GM21717 (cell line): ENCODE measurements around the gene BORCS5.
A peak's percentile ranks its signal among the peaks of the same experiment; 100 is the strongest.
"Not testable (repeated sequence)": the region's sequence is repeated elsewhere in the genome, so short reads cannot be mapped to it uniquely, and the experiment has no call there.

ENCODE experiments used
- ATAC-seq: cut with Tn5 transposase; IDR thresholded peaks from one replicate; pipeline ENCODE4 v1.9.1; 2021; ENCODE audit warnings: mild to moderate bottlenecking, moderate library complexity; ENCODE audit not compliant: unreplicated experiment

The BORCS5 gene

DNA sequence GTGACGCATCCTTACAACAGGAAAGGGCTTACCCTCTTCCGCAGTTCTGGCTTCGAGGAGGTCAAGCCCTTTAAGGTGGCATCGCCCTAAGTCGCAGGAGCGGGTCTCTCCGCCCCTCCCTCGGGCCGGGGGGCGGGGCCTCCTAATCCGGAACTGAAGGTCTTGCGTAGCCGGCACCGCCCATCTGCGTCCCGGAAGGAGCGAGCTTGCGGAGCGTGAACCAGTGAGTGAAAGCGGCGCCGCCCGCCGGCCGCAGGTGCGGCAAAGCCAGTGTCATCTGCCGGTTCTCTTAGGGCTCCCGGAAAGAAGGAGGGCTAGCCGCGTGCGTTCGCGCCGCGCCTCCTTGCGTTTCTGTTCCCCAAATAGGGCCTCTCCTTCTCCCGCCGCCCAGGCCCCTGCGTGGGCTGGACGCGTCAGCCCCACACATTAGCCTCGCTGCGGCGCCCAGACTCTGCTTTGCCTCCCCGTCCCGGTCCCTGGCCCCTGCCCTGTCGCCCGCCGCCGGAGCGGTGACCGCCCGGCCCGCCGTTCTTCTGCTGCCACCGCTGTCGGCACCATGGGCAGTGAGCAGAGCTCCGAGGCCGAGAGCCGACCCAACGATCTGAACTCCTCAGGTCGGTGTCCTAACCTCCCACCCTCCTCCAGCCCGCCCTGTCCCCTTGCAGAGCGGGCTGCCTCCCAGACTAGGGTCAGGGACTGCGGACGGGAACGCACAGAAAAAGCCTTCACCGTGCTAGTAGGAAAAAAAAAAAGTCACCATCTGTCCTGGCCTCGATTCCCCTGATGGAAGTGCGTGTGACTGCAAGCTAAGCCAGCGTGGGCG is at the start of gene BORCS5:
TSS of gene BORCS5 (plus strand) at position 183 of the 823 bp plus-strand sequence. CDS start at position 557, 374 bp downstream.
- peak; percentile 88 for ATAC-seq

DNA sequence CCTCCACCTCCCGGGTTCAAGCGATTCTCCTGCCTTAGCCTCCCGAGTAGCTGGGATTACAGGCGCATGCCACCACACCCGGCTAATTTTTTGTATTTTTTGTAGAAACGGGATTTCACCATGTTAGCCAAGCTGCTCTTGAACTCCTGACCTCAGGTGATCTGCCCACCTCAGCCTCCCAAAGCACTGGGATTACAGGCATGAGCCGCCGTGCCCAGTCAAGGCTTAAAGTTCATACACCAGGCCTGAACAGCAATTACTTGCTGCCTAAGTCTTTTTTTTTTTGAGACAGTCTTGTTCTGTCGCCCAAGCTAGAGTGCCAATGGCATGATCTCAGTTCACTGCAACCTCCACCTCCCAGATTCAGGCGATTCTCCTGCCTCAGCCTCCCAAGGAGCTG is 46.2 kb upstream of the BORCS5 start:
- ATAC-seq = not testable (repeated sequence)

DNA sequence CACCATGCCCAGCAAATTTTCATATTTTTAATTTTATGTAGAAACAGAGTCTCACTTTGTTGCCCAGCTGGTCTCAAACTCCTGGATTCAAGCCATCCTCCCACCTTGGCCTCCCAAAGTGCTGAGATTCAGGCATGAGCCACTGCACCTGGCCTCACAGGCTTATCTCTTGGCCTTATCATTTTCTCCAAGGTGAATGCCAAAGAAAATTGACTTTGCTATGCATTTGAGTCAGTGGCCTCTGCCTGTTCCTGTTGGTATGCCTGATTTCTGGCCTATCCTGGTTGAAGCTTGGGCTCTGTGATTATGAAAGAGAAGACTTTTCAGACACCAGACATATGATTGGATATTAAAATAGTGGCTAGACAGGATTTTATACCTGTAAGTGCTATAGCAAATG is 41.0 kb upstream of the BORCS5 start:
- ATAC-seq = no peak

DNA sequence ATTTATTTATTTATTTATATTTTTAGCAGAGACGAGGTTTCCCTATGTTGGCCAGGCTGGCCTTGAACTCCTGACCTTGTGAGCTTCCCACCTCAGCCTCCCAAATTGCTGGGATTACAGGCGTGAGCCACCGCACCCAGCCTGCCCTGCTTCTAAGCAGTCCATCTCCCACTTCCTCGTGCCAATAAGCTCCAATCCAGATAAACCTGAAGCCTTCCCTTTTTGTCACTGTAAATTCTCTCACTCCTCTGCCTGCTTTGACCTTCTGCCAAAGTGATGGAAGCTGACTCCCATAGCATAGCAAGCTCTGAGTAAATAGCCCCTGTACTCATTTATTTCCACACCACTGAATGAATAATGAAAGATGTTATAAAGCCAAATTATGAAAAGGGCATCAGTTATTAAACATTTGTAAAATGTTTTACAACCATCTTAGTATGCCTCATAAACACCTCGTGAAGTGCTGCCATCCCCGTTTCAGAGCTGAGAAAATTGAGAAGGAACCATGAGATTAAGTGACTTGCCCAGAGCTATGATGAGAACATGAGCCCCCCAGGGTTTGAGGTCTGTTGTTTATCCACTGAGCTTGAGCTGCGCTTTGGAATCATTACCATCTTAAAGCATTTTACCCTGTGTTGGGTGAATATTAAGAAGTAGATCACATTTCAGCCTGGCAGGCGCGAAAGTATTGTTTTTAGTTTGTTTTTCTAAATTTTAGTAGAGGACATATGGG is 37.3 kb upstream of the BORCS5 start:
- ATAC-seq = no peak

DNA sequence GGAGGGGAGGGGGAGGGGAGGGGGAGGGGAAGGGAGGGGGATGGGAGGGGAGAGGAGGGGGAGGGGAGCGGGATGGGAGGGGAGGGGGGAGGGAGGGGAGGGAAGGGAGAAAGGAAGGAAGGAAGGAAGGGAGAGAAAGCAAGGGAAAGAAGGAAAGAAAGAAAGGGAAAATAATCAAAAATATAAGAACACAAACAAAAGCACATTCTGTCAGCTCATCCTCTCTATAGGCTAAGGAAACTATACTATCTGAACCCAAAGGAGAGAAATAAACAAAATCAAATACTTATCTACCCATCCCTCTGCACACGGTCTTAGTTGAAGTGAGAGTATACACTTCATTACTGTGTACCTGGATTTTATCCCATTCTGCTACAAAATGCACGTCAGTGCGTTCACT is 33.8 kb upstream of the BORCS5 start:
- no peak for ATAC-seq

DNA sequence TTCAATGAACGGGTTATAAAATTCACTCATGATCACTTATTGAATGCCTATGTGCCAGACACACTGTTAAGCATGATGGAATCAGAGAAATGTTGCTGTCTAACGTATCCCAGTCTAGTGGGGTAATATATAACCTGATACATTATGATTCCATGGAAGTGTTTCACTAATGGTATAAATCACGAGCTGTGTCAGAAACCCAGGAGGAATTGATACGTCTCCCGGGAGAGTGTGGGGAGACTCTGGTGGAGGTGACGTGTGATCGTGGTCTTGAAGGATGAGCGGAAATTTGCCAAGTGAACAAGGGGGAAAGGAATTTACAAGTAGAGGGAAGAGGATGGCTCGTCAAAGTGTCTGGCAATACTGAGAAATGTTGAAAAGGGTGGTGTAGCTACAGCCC is 33.3 kb upstream of the BORCS5 start:
- no peak for ATAC-seq

DNA sequence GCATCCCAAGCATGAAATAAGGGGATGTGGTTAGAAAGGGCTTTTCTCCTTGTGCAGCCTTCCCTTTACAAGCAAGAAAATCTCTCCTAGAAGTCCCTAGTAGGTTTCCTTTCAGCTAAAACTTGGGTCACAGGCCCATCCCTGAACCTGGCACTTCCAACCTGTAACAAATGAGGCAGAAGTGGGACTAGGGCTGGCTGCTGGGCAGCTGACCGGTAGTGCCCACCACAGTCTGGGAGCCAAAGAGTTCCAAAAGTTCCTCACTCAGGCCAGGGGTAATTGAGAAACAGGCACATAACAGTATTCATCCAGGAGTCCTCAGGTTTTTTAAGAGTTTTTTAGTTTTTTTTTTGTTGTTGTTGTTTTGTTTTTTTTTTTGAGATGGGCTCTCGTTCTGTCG is 30.6 kb upstream of the BORCS5 start:
- ATAC-seq = no peak

DNA sequence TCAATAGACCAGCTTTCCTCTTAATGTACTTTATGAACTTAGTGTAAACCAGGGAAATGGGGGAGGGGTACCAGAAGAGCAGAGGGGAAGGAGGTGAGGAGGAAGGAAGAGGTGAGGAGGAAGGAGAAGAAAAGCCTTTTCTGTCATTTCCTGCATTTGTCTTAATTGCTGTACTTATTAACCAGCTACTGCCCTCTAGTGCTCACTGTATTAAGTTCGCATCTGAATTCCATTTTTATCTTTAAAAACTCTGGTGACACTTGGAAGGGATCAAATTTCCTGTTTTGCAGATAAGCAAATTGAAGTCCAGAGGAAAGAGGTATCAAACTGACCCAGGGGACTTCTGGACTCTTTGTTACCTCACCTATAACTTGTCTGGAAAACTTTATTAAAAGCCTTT is 29.1 kb upstream of the BORCS5 start:
- ATAC-seq = no peak

DNA sequence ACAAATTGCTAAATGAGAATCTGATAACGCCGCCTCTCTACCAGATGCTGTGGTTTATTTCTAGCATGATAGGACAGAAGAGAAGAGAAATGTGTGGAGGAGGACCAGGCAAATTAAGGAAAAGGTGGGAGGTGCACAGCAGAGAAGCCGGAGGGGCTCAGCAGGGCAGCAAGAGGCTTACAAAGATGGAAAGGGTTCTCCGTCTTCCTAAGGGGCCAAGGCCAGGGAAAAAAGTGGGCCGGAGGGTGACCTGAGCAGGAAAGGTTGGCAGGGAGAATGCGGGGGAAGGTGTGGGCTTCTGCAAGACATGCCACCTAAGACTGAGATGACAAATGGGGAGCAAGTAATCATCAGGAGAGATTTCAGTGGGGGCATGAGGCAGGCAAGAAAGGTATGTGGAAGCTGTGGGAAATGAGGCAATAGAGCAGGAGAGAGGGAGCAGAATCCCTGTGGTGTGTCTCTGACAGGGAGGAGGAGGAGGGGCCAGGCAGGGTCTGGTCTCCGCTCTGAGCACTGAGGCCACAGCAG is 25.6 kb upstream of the BORCS5 start:
- ATAC-seq = no peak

DNA sequence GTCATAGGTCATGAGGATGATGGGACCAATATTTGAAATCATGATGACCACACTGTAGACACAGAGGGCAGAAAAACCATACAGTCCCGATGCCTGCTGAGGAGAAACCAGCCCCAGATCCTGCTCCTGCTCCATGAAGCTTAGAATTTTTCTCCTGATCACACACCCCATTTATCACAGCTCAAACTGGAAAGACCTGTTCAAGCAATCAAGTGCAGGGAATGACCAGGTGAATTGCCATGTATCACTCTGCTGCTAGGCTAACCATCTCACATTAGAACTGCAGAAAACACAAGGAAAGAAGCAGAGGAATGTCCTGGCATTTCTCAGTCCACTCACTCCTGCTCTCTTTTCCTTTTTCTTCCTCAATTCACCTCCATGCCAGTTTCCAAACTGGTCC is 25.0 kb upstream of the BORCS5 start:
- ATAC-seq = no peak

DNA sequence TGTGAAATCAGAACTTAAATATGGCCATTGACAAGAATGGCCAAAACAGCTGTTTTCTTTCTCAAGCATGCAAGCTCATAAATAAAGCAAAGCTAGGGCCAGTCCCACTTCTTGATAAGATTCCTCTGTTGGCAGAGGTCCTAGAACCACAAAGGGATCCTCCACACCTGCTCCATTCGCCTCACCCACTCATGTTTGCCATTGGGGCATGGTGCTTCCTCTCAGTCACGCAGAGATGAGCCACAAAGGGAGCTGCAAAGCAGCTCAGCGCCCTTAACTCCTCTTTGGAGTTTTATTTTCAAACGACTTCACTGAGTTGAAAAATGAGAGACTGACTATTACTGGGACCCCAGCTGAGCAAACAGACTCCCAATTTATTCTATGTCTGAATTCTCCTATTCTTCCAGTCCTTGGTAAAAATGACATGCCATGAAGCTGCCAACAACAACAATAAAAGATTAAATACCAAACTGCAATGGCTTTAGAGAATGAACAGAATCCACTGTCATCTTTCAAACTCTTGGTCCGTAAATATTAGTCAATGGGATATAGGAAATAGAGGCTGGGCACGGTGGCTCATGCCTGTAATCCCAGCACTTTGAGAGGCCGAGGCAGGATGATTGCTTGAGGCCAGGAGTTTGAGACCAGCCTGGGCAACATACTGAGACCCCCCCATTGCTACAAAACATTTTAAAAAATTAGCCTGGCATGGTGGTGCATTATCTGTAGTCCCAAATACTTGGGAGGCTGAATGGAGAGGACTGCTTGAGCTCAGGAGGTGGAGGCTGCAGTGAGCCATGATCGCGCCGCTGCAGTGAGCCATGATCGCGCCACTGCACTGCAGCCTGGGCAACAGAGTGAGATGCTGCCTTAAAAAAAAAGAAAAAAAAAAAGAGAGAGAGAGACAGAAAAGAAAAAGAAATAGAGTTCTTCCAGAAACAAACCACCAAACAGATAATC is 23.2 kb upstream of the BORCS5 start:
- ATAC-seq = no peak

DNA sequence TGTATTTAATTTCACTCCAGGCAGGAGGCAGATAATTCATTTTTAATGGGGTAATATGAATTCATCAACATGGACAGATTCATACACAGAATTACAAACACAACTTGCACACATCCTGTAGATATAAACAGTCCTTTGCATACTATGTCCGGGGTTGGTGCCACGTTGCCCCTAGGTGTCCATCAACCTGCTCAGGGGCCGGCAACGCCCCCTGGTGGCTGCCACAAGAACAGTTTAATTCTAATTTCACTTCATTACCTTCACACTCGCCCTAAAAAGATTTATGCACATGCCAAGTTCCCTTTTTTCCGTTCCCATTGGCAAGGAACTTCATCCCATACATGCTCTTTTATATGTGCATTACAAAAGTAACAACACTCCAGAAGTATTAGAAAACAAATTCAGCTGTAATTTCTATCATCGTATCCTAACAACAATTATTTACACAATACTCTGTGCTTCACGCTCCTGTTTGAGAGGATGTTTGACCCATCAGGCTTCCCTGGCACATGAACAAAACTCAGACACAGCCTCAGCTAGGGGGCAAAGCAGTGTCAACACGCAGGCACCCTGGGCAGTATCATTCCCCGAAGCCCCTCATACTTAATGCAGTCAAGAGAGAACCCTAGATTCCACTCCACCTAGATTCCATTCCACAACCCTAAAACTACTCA is 22.4 kb upstream of the BORCS5 start:
- no peak for ATAC-seq

DNA sequence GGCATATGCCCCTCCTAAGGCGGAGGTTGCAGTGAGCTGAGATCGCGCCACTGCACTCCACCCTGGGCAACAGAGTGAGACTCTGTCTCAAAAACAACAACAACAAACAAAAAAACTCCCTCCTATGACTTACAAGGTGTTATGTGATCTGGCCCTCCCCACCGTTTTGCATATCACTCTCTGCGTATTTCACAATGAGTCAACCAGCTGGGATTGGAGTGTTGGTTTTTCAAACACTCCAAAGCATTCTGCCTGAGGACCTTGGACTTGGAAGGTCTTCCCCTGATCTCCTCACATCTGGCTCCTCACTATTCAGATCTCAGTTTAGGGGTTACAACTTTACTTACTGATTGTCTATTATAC is 20.8 kb upstream of the BORCS5 start:
- ATAC-seq = no peak

DNA sequence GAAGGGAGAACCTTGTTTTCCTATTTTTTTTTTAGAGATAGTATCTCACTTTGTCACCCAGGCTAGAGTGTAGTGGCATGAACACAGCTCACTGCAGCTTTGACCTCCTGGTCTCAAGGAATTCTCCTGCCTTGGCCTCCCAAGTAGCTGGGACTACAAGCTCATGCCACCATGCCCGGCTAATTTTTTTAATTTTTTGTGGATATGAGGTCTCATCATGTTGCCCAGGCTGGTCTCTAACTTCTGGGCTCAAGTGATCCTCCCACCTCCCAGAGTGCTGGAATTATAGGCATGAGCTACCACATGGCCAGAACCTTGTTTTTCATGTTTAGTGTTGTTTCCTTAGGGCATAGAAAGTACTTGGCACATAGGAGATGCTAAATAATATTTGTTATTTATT is 20.4 kb upstream of the BORCS5 start:
- ATAC-seq = no peak

DNA sequence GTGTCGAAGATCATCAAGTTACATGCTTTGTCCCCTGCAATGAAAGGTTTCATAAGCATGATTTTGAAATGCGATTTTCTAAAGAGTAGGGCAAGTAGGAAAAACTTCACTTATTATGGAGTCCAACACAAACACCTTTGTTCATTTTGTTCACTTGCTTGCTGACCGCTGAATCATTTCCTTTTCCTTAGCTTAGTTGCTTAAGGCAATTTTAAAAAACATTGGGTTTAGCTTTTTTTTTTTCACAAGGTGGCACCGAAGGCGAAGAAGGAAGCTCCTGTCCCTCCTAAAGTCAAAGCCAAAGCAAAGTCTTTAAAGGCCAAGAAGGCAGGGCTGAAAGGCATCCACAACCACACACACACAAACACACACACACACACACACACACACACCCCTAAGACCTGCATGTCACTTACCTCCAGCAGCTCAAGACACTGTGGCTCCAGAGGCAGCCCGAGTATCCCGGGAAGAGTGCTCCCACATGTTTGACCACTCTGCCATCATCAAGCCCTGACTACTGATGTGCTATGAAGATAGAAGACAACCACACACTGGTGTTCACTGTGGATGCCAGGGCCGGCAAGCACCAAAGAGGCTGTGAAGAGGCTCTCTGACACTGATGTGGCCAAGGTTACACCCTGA is 18.2 kb upstream of the BORCS5 start:
- ATAC-seq = no peak

DNA sequence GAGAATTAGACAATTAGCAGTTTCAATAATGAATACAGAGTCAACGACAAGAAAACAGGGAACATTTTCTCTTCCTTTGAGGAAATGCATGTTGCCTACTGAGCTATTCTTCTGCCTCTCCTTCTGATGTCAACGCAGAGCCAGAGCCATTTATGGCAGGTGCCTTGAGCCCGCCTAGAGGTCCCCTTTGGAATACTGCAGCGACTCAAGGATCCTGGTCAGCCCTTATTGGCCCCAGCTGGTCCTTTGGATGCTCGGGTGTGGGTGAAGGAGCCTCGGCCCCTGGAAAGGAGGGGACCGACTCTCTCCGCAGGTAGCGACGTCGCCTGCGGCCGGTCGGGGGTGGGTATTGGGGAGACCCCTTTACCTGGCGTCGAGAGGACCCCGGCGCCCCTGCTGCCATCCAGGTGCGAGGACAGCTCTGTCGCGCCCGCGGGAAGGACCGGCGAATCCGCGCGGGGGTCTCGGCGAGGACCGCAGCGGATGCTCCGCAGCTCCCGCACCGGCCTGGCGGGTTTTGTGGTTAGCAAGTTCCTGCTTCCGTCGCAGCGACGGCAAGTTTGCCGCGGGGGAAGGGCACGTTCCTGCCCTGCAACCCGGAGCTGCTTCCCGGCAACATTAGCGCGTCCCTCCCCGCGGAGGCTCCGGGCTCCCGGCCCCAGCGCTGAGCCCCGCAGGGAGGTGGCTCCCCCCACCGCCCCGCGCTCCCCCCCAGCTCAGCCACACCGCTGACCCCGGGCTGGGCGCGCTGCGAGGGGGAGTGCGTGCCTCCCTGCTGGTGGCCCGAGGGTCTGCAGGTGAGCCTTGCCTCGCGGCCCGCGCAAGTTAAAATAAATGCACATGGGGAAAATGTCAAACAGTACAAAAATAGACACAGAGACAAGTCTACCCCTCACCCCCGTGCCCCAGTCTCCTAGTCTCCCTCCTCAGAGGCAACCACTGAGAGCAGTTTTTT is 6.9 kb upstream of the BORCS5 start, which contains the start of gene MANSC1:
TSS of gene MANSC1 (minus strand) at position 532 of the 955 bp plus-strand sequence. CDS start 6,928 bp downstream, outside the sequence.
- no peak for ATAC-seq

DNA sequence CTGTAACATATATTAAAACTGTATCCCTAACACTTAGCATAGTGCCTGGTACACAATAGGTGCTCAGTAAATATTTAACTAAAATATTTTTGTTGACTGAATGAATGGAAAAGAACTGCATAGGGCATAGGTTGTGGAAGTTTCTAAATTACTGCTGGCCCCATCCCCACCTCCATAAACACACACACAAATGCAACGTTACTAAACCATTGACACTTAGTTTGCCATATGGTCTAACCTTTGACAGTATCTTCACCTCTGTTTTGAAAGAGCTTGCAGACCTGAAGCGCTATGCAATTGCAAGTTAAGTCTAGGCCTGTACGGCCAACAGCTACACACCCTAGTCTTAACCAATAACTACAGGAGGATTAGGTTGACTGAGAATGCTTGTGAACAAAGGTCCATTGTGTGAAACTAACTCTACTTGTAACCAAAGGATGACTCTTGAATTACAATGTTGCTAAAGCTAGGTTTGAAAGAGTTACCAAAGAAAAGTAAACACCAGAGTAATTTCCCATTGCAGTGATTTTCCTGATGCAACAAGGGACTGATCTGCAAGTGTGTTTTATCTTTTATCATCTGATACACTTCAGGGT is 5.9 kb upstream of the BORCS5 start:
- no peak for ATAC-seq

DNA sequence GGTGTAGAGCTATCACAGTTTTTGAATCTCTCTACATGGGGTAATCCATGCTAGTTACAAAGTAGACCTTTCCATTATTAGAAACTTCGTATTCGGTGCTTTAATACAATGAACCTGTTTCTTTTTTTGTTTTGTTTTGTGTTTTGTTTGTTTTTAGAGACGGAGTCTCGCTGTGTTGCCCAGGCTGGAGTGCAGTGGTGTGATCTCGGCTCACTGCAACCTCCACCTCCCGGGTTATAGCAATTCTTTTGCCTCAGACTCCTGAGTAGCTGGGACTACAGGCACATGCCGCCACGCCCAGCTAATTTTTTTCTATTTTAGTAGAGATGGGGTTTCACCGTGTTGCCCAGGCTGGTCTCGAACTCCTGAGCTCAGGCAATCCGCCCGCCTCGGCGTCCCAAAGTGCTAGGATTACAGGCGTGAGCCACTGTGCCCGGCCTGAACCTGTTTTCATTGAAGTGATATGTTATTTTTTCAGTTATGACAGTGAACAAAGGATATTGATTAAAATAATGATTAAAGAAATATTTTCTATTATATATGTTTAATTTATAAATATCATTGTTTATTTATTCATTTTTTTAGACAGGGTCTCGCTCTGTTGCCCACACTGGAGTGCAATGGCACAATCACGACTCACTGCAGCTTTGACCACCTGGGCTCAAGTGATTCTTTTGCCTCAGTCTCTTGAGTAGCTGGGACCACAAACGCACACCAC is 5.3 kb upstream of the BORCS5 start:
- ATAC-seq = not testable (repeated sequence)
